ENCODE data around the gene B9D2.

DNA sequence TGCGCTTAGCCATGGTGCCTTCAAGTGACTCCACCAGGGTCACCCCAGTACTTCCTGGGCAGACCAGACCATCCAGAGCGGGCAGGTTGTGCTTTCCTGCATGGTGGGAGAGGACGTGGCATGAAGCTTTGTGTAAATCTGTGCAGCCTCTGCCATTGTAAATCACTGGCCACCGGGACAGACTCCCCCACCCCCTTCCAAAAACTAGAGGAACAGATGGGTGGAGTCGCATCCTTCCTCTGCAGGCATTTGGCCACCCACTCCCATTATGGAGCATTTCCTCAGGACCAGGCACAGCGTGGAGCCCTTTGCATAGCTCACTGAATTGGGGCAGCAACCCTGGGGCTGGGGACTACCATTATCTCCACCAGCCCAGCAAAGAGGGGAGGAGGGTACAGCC, 41.8 kb upstream of the B9D2 start:
- TF ChIP-seq, protein P1, sequence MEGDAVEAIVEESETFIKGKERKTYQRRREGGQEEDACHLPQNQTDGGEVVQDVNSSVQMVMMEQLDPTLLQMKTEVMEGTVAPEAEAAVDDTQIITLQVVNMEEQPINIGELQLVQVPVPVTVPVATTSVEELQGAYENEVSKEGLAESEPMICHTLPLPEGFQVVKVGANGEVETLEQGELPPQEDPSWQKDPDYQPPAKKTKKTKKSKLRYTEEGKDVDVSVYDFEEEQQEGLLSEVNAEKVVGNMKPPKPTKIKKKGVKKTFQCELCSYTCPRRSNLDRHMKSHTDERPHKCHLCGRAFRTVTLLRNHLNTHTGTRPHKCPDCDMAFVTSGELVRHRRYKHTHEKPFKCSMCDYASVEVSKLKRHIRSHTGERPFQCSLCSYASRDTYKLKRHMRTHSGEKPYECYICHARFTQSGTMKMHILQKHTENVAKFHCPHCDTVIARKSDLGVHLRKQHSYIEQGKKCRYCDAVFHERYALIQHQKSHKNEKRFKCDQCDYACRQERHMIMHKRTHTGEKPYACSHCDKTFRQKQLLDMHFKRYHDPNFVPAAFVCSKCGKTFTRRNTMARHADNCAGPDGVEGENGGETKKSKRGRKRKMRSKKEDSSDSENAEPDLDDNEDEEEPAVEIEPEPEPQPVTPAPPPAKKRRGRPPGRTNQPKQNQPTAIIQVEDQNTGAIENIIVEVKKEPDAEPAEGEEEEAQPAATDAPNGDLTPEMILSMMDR (IDR thresholded peaks at IDR 0.05): no peak
- TF ChIP-seq POLR2A (IDR thresholded peaks at IDR 0.05): no peak
